HCT116 (cell line): ENCODE results near the gene GATAD2A. TPM values are rescaled to one million over a fixed set of nuclear protein-coding genes. Genes with fewer than 3 reads are reported as not detected.

Source experiments
- ATAC-seq: fragments of 200-7000 bp; cut with Tn5 transposase; 2 replicates; pipeline ENCODE4 v1.9.1; 2020; ENCODE audit warnings: mild to moderate bottlenecking, moderate library complexity
- BruUV-seq: library from RNA; stranded (reverse); fragments of 400-500 nt; replicated peaks from 2 replicates; lab custom pipeline; 2021; lab: Mats Ljungman, UMichigan
- CTCF ChIA-PET: fragments of 300-600 bp; sonication (Branson Sonifier 250); formaldehyde crosslinking; loops from one replicate; lab custom pipeline; 2021; ENCODE audit warnings: antibody characterized with exemption; lab: Charles Lee
- POLR2A ChIA-PET: fragments of 300-600, 350-600 bp; sonication (Branson Sonifier 250); formaldehyde crosslinking; loops from one replicate; lab custom pipeline; 2021; ENCODE audit warnings: antibody characterized with exemption; lab: Charles Lee
- RAD21 ChIA-PET, 2 experiments: fragments of 300-600 bp; sonication (Branson Sonifier 250); formaldehyde crosslinking; loops; one replicate each; lab custom pipeline; 2023; ENCODE audit warnings: low total read pairs in 2 of 2; ENCODE audit not compliant: uncharacterized antibody in 2 of 2, unreplicated experiment in 2 of 2, low non-redundant PET in 1 of 2; lab: Charles Lee
- DNase-seq: peaks from one replicate; pipeline ENCODE4 v3.0.0-alpha.2; 2010; ENCODE audit warnings: low read depth, low spot score
- H2AFZ ChIP-seq: fragments of 200-600 bp; shearing (Covaris generic), sonication (generic); 2 replicates; pipeline ENCODE4 v1.6.1; 2017; ENCODE audit warnings: low read depth, mixed run types, mixed read lengths, antibody characterized with exemption, low read length; ENCODE audit not compliant: poor library complexity, severe bottlenecking
- H3K27ac ChIP-seq: 2 replicates; pipeline ENCODE4 v1.5.1; 2012; ENCODE audit warnings: low read depth, low read length
- H3K27me3 ChIP-seq: fragments of 200-600 bp; sonication (generic); 2 replicates; pipeline ENCODE4 v1.6.1; 2016; ENCODE audit warnings: mixed run types, low read length, mixed read lengths; ENCODE audit not compliant: insufficient read depth
- H3K36me3 ChIP-seq, 2 experiments: fragments of 200-500 bp in 1 of 2; fragments of 200-600 bp in 1 of 2; sonication (Bioruptor generic) in 1 of 2; sonication (generic) in 1 of 2; 2 replicates each; pipeline versions ENCODE4 v1.5.1 to v1.6.1; 2014 to 2016; ENCODE audit warnings: low read length in 2 of 2, inconsistent platforms in 1 of 2, mixed read lengths in 1 of 2, mixed run types in 1 of 2; ENCODE audit not compliant: insufficient read depth in 2 of 2, control insufficient read depth in 1 of 2
- H3K4me1 ChIP-seq, 2 experiments: fragments of 200-600 bp in 1 of 2; sonication (generic) in 1 of 2; 2 replicates each; pipeline versions ENCODE4 v1.5.1 to v1.6.1; 2012 to 2017; ENCODE audit warnings: low read length in 2 of 2, inconsistent platforms in 1 of 2, mild to moderate bottlenecking in 1 of 2, mixed read lengths in 1 of 2, mixed run types in 1 of 2, moderate library complexity in 1 of 2; ENCODE audit not compliant: insufficient read depth in 2 of 2, control insufficient read depth in 1 of 2
- H3K4me2 ChIP-seq: fragments of 200-600 bp; sonication (generic); 2 replicates; pipeline ENCODE4 v1.6.1; 2017; ENCODE audit warnings: mixed run types, low read length, mixed read lengths
- H3K4me3 ChIP-seq, 2 experiments: fragments of 200-600 bp in 1 of 2; sonication (generic) in 1 of 2; replicated peaks in 1 of 2; 2 replicates each; pipeline ENCODE4 v1.5.1; 2011 to 2016; ENCODE audit warnings: low read length in 2 of 2, control low read depth in 1 of 2, low read depth in 1 of 2, mild to moderate bottlenecking in 1 of 2, mixed read lengths in 1 of 2, mixed run types in 1 of 2
- H3K79me2 ChIP-seq: fragments of 200-600 bp; sonication (generic); 2 replicates; pipeline ENCODE4 v1.6.1; 2017; ENCODE audit warnings: mild to moderate bottlenecking, mixed run types, low read length, moderate library complexity, mixed read lengths; ENCODE audit not compliant: insufficient read depth
- H3K9ac ChIP-seq: fragments of 200-600 bp; sonication (generic); 2 replicates; pipeline ENCODE4 v1.6.1; 2016; ENCODE audit warnings: low read length, mixed read lengths
- H3K9me2 ChIP-seq: fragments of 200-600 bp; sonication (generic), shearing (Covaris generic); 2 replicates; pipeline ENCODE4 v1.6.1; 2017; ENCODE audit warnings: mixed run types, mild to moderate bottlenecking, moderate library complexity; ENCODE audit not compliant: insufficient read depth
- H3K9me3 ChIP-seq, 2 experiments: fragments of 200-500 bp in 1 of 2; fragments of 200-600 bp in 1 of 2; sonication (Bioruptor generic) in 1 of 2; sonication (generic) in 1 of 2; 2 replicates each; pipeline ENCODE4 v1.6.1; 2014 to 2017; ENCODE audit warnings: low read length in 2 of 2, mixed read lengths in 2 of 2, inconsistent platforms in 1 of 2, low read depth in 1 of 2, mild to moderate bottlenecking in 1 of 2, mixed run types in 1 of 2, moderate library complexity in 1 of 2; ENCODE audit not compliant: control insufficient read depth in 1 of 2, insufficient read depth in 1 of 2
- H4K20me1 ChIP-seq: fragments of 200-600 bp; sonication (generic), shearing (Covaris generic); 2 replicates; pipeline ENCODE4 v1.6.1; 2017; ENCODE audit warnings: mixed run types, mild to moderate bottlenecking, moderate library complexity; ENCODE audit not compliant: insufficient read depth
- CEBPB ChIP-seq: IDR thresholded peaks from 2 replicates; pipeline ENCODE4 v1.6.1; 2012; ENCODE audit warnings: low read depth
- EGR1 ChIP-seq: IDR thresholded peaks from 2 replicates; pipeline ENCODE4 v1.6.1; 2012; ENCODE audit warnings: low read depth
- ELF1 ChIP-seq: IDR thresholded peaks from 2 replicates; pipeline ENCODE4 v1.6.1; 2012; ENCODE audit warnings: low read depth, borderline replicate concordance
- FOSL1 ChIP-seq: IDR thresholded peaks from 2 replicates; pipeline ENCODE4 v1.6.1; 2012; ENCODE audit warnings: low read depth
- POLR2A ChIP-seq: IDR thresholded peaks from 2 replicates; pipeline ENCODE4 v1.7.0; 2011; ENCODE audit warnings: borderline replicate concordance; ENCODE audit not compliant: insufficient read depth, insufficient read length; ENCODE audit errors: extremely low read depth
- SIN3A ChIP-seq: IDR thresholded peaks from 2 replicates; pipeline ENCODE4 v1.6.1; 2012; ENCODE audit warnings: low read depth
- SRF ChIP-seq: IDR thresholded peaks from 2 replicates; pipeline ENCODE4 v1.6.1; 2012; ENCODE audit warnings: low read depth
- TCF7L2 ChIP-seq: IDR thresholded peaks from 2 replicates; pipeline ENCODE4 v1.7.0; 2011; ENCODE audit warnings: borderline replicate concordance, inconsistent platforms; ENCODE audit not compliant: insufficient read depth, insufficient read length; ENCODE audit errors: extremely low read depth
- YY1 ChIP-seq: IDR thresholded peaks from 2 replicates; pipeline ENCODE4 v1.6.1; 2011; ENCODE audit warnings: low read length, low read depth, moderate library complexity, mild to moderate bottlenecking; ENCODE audit not compliant: insufficient replicate concordance; ENCODE audit errors: extremely low read depth
- ZBTB33 ChIP-seq: IDR thresholded peaks from 2 replicates; pipeline ENCODE4 v1.6.1; 2011; ENCODE audit warnings: mild to moderate bottlenecking, low read length, moderate library complexity; ENCODE audit not compliant: insufficient replicate concordance; ENCODE audit errors: extremely low read depth
- ZFX ChIP-seq: fragments of 450-650 bp; IDR thresholded peaks from 2 replicates; pipeline ENCODE4 v1.6.1; 2017
- ZNF274 ChIP-seq: fragments of 200-500 bp; sonication (Bioruptor generic); IDR thresholded peaks from 2 replicates; pipeline ENCODE4 v1.6.1; 2014; ENCODE audit warnings: mild to moderate bottlenecking, low read depth, low read length, inconsistent platforms
- intact Hi-C: fragments of 100-400 bp; cut with micrococcal nuclease; formaldehyde crosslinking; loops from 2 replicates; pipeline ENCODE4 v1.10.0; 2022
- total RNA-seq: library from RNA; stranded (reverse); gene quantifications from one replicate; pipeline ENCODE4 v1.2.1, GENCODE V29; 2021; ENCODE audit not compliant: unreplicated experiment

The GATAD2A gene
- total RNA-seq, 1 experiment from 2014 or later = 130 TPM

- H3K79me2 ChIP-seq = peaks cover 84% of the 10 kb centered on the region
- ChIA-PET CTCF (no interaction called here), POLR2A (no interaction called here), RAD21 (no interaction called here)
- DNase-seq (no peak), ATAC-seq (no peak)
- no peaks in the 10 kb centered on the region for H3K9me3 ChIP-seq
- intact Hi-C loops = loop anchor here (2.0 to 5.0 kb wide), 2 partner anchors 41 to 80 kb away; no protein-coding TSS in a partner anchor
- no peaks in the 10 kb centered on the region for H3K27me3 ChIP-seq
- peaks cover 39 to 59% of the 10 kb centered on the region in 2 experiments for H3K4me1 ChIP-seq
- peak overlapping the region; percentile 76 for H3K4me2 ChIP-seq
- peaks cover 0 to 3% of the 10 kb centered on the region in 2 experiments; a peak in 1 of 4 replicates for H3K36me3 ChIP-seq
- no peak for TF ChIP-seq YY1
- TF ChIP-seq FOSL1 = no peak
- no peak for TF ChIP-seq SRF
- no peak for TF ChIP-seq CEBPB
- TF ChIP-seq POLR2A = no peak
- no peak for TF ChIP-seq ZNF274
- TF ChIP-seq ZFX = no peak
- BruUV-seq = no TSS peak
- peak overlapping the region; percentile 89; the same call in 1 of the 2 replicates for H3K9ac ChIP-seq
- H3K27ac ChIP-seq = peak overlapping the region; percentile 28; the same call in 1 of the 2 replicates
- no peaks in the 10 kb centered on the region for H3K9me2 ChIP-seq
- H4K20me1 ChIP-seq = peaks cover 31% of the 10 kb centered on the region; the same call in 1 of the 2 replicates
- H2AFZ ChIP-seq = no peak overlapping the region
- H3K4me3 ChIP-seq = peak overlapping the region in 1 of 2 experiments; percentile 68; a peak in 2 of 4 replicates
Observed at GRCh38 chr19:19407633-19407930, 2.1 kb downstream of the GATAD2A start.

GRCh38 chr19:19409205-19409604, 3.7 kb downstream of the GATAD2A start:
- peaks cover 84% of the 10 kb centered on the region for H3K79me2 ChIP-seq
- ChIA-PET RAD21 (no interaction called here), CTCF (no interaction called here)
- no peak overlapping the region; the same call in 1 of the 2 replicates for H3K4me2 ChIP-seq
- H2AFZ ChIP-seq = no peak overlapping the region
- no peaks in the 10 kb centered on the region for H3K9me3 ChIP-seq
- no TSS peak for BruUV-seq
- H3K9ac ChIP-seq = no peak overlapping the region
- no peaks in the 10 kb centered on the region for H3K9me2 ChIP-seq
- peaks cover 36% of the 10 kb centered on the region; the same call in 1 of the 2 replicates for H4K20me1 ChIP-seq
- ATAC-seq (no peak), DNase-seq (no peak)
- no peak overlapping the region for H3K4me3 ChIP-seq
- H3K4me1 ChIP-seq = peaks cover 23 to 43% of the 10 kb centered on the region in 2 experiments
- intact Hi-C loops = loop anchor here (5.0 kb wide), 1 partner anchor 78 kb away; no protein-coding TSS in a partner anchor
- H3K36me3 ChIP-seq = peaks cover 0 to 3% of the 10 kb centered on the region in 2 experiments; a peak in 1 of 4 replicates
- H3K27me3 ChIP-seq = no peaks in the 10 kb centered on the region
- no peak overlapping the region for H3K27ac ChIP-seq
- TF ChIP-seq EGR1 = no peak
- no peak for TF ChIP-seq TCF7L2
- TF ChIP-seq FOSL1 = no peak
- no peak for TF ChIP-seq POLR2A
- TF ChIP-seq SIN3A = no peak
- no peak for TF ChIP-seq ZBTB33
- no peak for TF ChIP-seq SRF
- TF ChIP-seq ELF1 = no peak
- TF ChIP-seq, all 23 proteins: peak for 0
- POLR2A ChIA-PET = no interaction called here
